ENCODE data around the gene STBD1. TPM values are rescaled to one million over a fixed set of nuclear protein-coding genes. Genes with fewer than 3 reads are reported as not detected.
A peak's percentile ranks its signal among the peaks of the same experiment; 100 is the strongest.
"Not testable (repeated sequence)": the region's sequence is repeated elsewhere in the genome, so short reads cannot be mapped to it uniquely, and the experiment has no call there.

STBD1 gene
- total RNA-seq, 1 donor from 2014 or later, result 0.35 TPM

- Mint-ChIP-seq H3K36me3 (ENCODE audit: low read depth) (no peaks in the 10 kb centered on the region), H3K4me1 (no peaks in the 10 kb centered on the region), H3K4me3 (no peak overlapping the region), H3K27ac (no peak overlapping the region), H3K27me3 (peaks cover 30% of the 10 kb centered on the region), H3K9me3 (no peaks in the 10 kb centered on the region)
- no peak for DNase-seq
- intact Hi-C loops (cut with micrococcal nuclease), result no loop called here
Observed at GRCh38 chr4:76276813-76277212, 29.7 kb upstream of the STBD1 start.

GRCh38 chr4:76277667-76278066 is 28.9 kb upstream of the STBD1 start:
- intact Hi-C loops (cut with micrococcal nuclease), result no loop called here
- no peak for DNase-seq
- Mint-ChIP-seq H3K9me3 (no peaks in the 10 kb centered on the region), H3K4me1 (no peaks in the 10 kb centered on the region), H3K36me3 (ENCODE audit: low read depth) (no peaks in the 10 kb centered on the region), H3K27me3 (peaks cover 28% of the 10 kb centered on the region), H3K4me3 (no peak overlapping the region), H3K27ac (no peak overlapping the region)

DNA sequence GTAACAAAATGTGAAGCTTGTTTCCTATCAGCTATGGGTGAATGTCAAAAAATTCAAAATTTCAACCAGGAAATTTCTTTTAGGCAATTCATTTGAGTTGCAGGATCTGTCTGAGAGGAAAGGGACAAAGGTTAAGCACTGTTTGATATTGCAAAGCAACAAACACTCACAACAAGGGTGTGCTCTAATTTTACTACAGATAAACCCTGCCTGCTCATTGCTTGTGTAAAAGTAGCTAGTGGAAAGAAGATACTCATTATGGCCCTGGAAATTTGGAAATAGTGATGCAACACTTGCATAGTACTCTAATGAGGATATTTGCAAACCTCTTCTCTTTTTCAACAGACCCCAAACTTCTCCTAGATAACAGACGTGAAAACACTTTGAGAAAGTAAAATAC is 27.9 kb upstream of the STBD1 start:
- Mint-ChIP-seq H3K27ac (no peak overlapping the region), H3K36me3 (ENCODE audit: low read depth) (no peaks in the 10 kb centered on the region), H3K4me3 (no peak overlapping the region), H3K4me1 (no peaks in the 10 kb centered on the region), H3K27me3 (peaks cover 25% of the 10 kb centered on the region), H3K9me3 (no peaks in the 10 kb centered on the region)
- intact Hi-C loops (cut with micrococcal nuclease), result no loop called here
- no peak for DNase-seq

DNA sequence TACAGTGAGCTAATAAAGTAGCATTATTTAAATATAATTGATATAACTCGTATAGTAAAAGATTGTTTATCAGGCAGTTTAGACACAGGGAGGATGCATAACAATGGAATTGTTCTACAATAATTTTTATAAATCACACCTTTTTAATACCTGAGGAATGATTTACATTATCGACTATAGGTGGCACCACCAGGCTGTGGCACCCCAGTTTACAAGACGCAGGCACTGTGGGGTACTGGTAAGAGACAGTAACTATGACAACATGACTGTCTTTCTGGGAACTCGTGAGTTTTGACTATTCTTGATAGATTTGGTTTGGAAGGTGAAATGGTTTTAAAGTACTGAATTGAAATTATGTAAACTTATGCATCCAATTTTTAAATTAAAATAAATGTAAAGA is 27.1 kb upstream of the STBD1 start:
- H3K36me3 Mint-ChIP-seq (ENCODE audit: low read depth), result no peaks in the 10 kb centered on the region
- intact Hi-C loops (cut with micrococcal nuclease), result loop anchor here (1.0 kb wide), 1 partner anchor 99 kb away; no protein-coding TSS in a partner anchor
- no peak overlapping the region for H3K4me3 Mint-ChIP-seq
- peak; percentile 70 for DNase-seq
- peaks cover 19% of the 10 kb centered on the region for H3K27me3 Mint-ChIP-seq
- H3K27ac Mint-ChIP-seq, result no peak overlapping the region
- H3K4me1 Mint-ChIP-seq, result no peaks in the 10 kb centered on the region
- H3K9me3 Mint-ChIP-seq, result no peaks in the 10 kb centered on the region

DNA sequence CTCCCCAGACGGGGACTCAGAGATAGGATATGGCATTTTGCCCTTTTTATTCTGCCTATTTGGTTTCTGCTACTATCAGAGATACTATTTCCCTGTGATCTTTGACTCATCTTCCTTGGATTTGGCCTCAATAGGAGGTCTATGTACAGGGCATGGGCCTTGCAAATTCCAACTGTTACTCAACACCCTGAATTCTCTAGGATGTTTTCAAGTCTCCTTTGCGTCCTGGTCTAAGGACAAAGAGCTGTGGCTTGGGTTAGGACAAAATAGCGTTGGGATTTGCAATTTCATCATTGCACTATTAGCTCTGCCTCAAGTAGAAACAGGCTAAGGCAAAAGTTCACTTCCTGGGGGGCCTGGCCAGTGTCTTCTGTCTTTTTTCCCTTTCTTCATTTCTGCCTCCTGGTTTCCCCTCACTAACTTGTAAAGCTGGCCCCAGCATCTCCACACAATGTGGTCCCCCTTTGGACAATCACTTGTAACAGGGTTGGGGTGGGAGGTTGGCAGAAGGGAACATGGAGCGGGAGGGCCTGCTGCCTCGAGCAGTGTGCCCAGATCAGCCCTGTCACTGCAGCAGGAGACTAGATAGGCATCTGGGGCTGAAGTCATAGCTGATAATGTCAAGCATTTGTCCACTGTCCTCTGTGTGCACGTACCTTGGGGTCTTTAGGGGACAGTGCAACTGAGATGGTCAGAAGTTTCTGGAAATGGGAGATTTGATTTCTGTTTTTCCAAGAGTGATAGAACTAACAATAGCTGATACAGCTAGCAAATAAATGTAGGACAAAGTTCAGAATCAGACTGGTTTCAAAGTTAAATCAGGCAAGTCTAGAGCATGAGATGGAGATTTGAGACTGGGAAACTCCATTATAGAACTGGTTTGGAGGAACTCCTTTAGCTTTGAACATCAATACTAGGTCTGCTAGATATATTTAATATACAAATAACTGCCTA is 25.8 kb upstream of the STBD1 start:
- DNase-seq, result no peak
- Mint-ChIP-seq H3K4me1 (no peaks in the 10 kb centered on the region), H3K27ac (no peak overlapping the region), H3K36me3 (ENCODE audit: low read depth) (no peaks in the 10 kb centered on the region), H3K9me3 (no peaks in the 10 kb centered on the region), H3K4me3 (no peak overlapping the region), H3K27me3 (peaks cover 16% of the 10 kb centered on the region)
- intact Hi-C loops (cut with micrococcal nuclease), result no loop called here

DNA sequence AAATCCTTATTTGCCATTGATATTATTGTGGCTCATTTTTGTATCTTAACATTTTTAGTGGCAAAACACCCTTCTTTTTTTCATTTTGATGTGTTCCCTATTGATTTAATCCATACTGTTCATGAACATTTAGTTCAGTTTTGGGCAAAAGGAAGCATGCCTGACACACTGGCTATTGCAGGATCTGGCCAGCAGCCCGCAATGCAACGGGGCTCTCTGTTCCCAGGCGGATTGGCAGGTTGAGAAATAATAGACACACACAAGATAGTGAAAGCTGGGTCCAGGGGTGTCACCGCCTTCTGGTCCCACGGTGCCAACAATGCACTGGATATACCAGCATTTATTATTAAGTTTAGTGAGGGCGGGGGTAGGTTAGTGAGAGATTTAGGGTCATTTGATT is 24.9 kb upstream of the STBD1 start:
- H3K27ac Mint-ChIP-seq; H3K9me3 Mint-ChIP-seq; H3K4me3 Mint-ChIP-seq; DNase-seq; H3K4me1 Mint-ChIP-seq; H3K36me3 Mint-ChIP-seq (ENCODE audit: low read depth); intact Hi-C loops (cut with micrococcal nuclease): not testable (repeated sequence)
- peaks cover 18% of the 10 kb centered on the region for H3K27me3 Mint-ChIP-seq

GRCh38 chr4:76282941-76283689 is 23.4 kb upstream of the STBD1 start:
- peaks cover 10% of the 10 kb centered on the region for H3K9me3 Mint-ChIP-seq
- intact Hi-C loops (cut with micrococcal nuclease), result no loop called here
- H3K27me3 Mint-ChIP-seq, result peaks cover 29% of the 10 kb centered on the region
- H3K4me3 Mint-ChIP-seq, result no peak overlapping the region
- no peaks in the 10 kb centered on the region for H3K4me1 Mint-ChIP-seq
- H3K36me3 Mint-ChIP-seq (ENCODE audit: low read depth), result no peaks in the 10 kb centered on the region
- no peak for DNase-seq
- no peak overlapping the region for H3K27ac Mint-ChIP-seq

GRCh38 chr4:76283900-76284299 is 22.6 kb upstream of the STBD1 start:
- Mint-ChIP-seq H3K27ac (no peak overlapping the region), H3K4me3 (no peak overlapping the region), H3K27me3 (peaks cover 30% of the 10 kb centered on the region), H3K9me3 (peaks cover 10% of the 10 kb centered on the region), H3K36me3 (ENCODE audit: low read depth) (no peaks in the 10 kb centered on the region), H3K4me1 (no peaks in the 10 kb centered on the region)
- intact Hi-C loops (cut with micrococcal nuclease), result no loop called here
- DNase-seq, result no peak

- H3K27ac Mint-ChIP-seq; DNase-seq; H3K4me3 Mint-ChIP-seq; intact Hi-C loops (cut with micrococcal nuclease); H3K4me1 Mint-ChIP-seq; H3K36me3 Mint-ChIP-seq (ENCODE audit: low read depth): not testable (repeated sequence)
- Mint-ChIP-seq H3K27me3 (peaks cover 40% of the 10 kb centered on the region), H3K9me3 (peaks cover 14% of the 10 kb centered on the region)
Observed at GRCh38 chr4:76287811-76288210, 18.7 kb upstream of the STBD1 start.

DNA sequence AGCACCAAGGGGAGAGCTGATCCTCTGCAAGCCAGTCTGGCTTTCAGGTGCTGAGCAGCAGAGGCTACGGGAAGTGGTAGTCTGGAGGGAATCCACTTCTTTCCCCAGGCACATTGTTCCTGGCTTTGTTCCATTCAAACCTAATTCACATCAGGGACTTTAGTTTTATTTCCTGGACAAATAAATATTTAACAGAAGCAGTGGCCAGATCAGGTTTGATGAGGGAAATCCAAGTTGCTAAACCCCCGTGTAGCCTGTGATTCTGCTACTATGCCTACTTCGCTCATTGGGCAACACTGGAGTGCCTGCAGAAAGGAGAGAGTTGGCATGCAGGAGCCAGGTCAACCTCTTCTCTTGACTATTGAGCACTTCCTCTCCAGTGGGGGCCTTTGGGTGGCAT is 13.8 kb upstream of the STBD1 start:
- H3K9me3 Mint-ChIP-seq, result peaks cover 20% of the 10 kb centered on the region
- H3K36me3 Mint-ChIP-seq (ENCODE audit: low read depth), result peaks cover 1% of the 10 kb centered on the region
- intact Hi-C loops (cut with micrococcal nuclease), result no loop called here
- no peak overlapping the region for H3K4me3 Mint-ChIP-seq
- no peak overlapping the region for H3K27ac Mint-ChIP-seq
- H3K27me3 Mint-ChIP-seq, result peaks cover 35% of the 10 kb centered on the region
- no peak for DNase-seq
- H3K4me1 Mint-ChIP-seq, result no peaks in the 10 kb centered on the region

GRCh38 chr4:76293772-76294171 is 12.8 kb upstream of the STBD1 start:
- H3K27ac Mint-ChIP-seq, result no peak overlapping the region
- H3K4me1 Mint-ChIP-seq, result no peaks in the 10 kb centered on the region
- H3K9me3 Mint-ChIP-seq, result peaks cover 22% of the 10 kb centered on the region
- peaks cover 29% of the 10 kb centered on the region for H3K27me3 Mint-ChIP-seq
- intact Hi-C loops (cut with micrococcal nuclease), result no loop called here
- DNase-seq, result no peak
- peaks cover 5% of the 10 kb centered on the region for H3K36me3 Mint-ChIP-seq (ENCODE audit: low read depth)
- no peak overlapping the region for H3K4me3 Mint-ChIP-seq

- DNase-seq, result no peak
- H3K4me3 Mint-ChIP-seq, result no peak overlapping the region
- no peak overlapping the region for H3K27ac Mint-ChIP-seq
- intact Hi-C loops (cut with micrococcal nuclease), result no loop called here
- H3K4me1 Mint-ChIP-seq, result peaks cover 8% of the 10 kb centered on the region
- H3K27me3 Mint-ChIP-seq, result peaks cover 26% of the 10 kb centered on the region
- H3K9me3 Mint-ChIP-seq, result peaks cover 27% of the 10 kb centered on the region
- peaks cover 5% of the 10 kb centered on the region for H3K36me3 Mint-ChIP-seq (ENCODE audit: low read depth)
Observed at GRCh38 chr4:76296286-76296820, 10.2 kb upstream of the STBD1 start.

- Mint-ChIP-seq H3K36me3 (ENCODE audit: low read depth) (peaks cover 5% of the 10 kb centered on the region), H3K4me3 (no peak overlapping the region), H3K9me3 (peaks cover 23% of the 10 kb centered on the region), H3K27ac (no peak overlapping the region), H3K4me1 (peaks cover 24% of the 10 kb centered on the region), H3K27me3 (peaks cover 18% of the 10 kb centered on the region)
- intact Hi-C loops (cut with micrococcal nuclease), result no loop called here
- no peak for DNase-seq
Observed at GRCh38 chr4:76298227-76298626, 8.3 kb upstream of the STBD1 start.

DNA sequence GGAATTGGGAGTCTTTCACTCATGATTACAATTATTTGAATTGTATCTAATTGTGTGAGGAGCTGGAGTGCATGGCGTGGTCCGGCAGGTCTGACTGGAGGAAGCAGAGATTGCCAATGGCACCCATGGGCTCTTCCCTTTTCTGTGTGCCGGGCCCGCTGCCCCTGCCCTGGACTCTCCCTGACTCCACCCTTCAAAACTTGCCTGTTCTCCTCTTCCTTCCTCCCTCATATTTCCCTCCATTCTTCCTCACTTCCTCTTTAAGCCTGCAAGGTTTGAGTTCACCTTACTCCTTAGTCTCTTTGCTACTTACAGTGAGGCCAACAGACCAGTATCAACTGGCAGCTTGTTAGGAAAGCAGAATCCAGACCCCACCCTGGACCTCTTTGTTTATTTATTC is 6.5 kb upstream of the STBD1 start:
- Mint-ChIP-seq H3K9me3 (peaks cover 23% of the 10 kb centered on the region), H3K27ac (no peak overlapping the region), H3K27me3 (peaks cover 15% of the 10 kb centered on the region), H3K4me1 (peaks cover 31% of the 10 kb centered on the region), H3K36me3 (ENCODE audit: low read depth) (peaks cover 5% of the 10 kb centered on the region), H3K4me3 (no peak overlapping the region)
- intact Hi-C loops (cut with micrococcal nuclease), result loop anchor here (2.0 to 10.0 kb wide), 6 partner anchors 103 to 1287 kb away; partner anchors contain the start of genes CXCL10 and SDAD1
- no peak for DNase-seq

All from activated CD4-positive, alpha-beta T cell treated with anti-CD3 and anti-CD28 coated beads, Interleukin-2, amount 10 ng/mL, durations not matched to agents 24 days and 14 days (primary cell).